NB4 (cell line): Measurements from ENCODE around the gene KRTAP6-2.

ENCODE experiments used
- DNase-seq: peaks from one replicate; pipeline ENCODE4 v3.0.0; 2010; ENCODE audit warnings: low read depth
- H3K4me3 ChIP-seq: one replicate; pipeline ENCODE4 v1.5.1; 2011; ENCODE audit warnings: mild to moderate bottlenecking, low read depth, low read length, moderate library complexity
- CTCF ChIP-seq: IDR thresholded peaks from one replicate; pipeline ENCODE4 v1.5.1; 2012; ENCODE audit warnings: low read depth, low read length
- MAX ChIP-seq: IDR thresholded peaks from 2 replicates; pipeline ENCODE4 v1.6.1; 2011; ENCODE audit warnings: low read depth, low read length
- MYC ChIP-seq: IDR thresholded peaks from 2 replicates; pipeline ENCODE4 v1.6.1; 2011; ENCODE audit warnings: low read depth, low read length
- POLR2A ChIP-seq: IDR thresholded peaks from 2 replicates; pipeline ENCODE4 v1.6.1; 2011; ENCODE audit warnings: mild to moderate bottlenecking; ENCODE audit not compliant: insufficient read length; ENCODE audit errors: extremely low read depth

Gene KRTAP6-2

GRCh38 chr21:30598802-30599201, at the start of gene KRTAP6-2:
TSS of gene KRTAP6-2 (minus strand) at chr21:30598902. CDS start at chr21:30598874, 28 bp downstream.
- TF ChIP-seq MYC = no peak
- TF ChIP-seq POLR2A = no peak
- no peak for TF ChIP-seq CTCF
- no peak for TF ChIP-seq MAX
- no peak within 1 kb of the TSS for H3K4me3 ChIP-seq
- DNase-seq = no peak

GRCh38 chr21:30646904-30647414, 48.3 kb upstream of the KRTAP6-2 start:
- no peak for TF ChIP-seq POLR2A
- no peak for TF ChIP-seq CTCF
- no peak for TF ChIP-seq MYC
- TF ChIP-seq MAX = no peak
- no peak overlapping the region for H3K4me3 ChIP-seq
- no peak for DNase-seq

- TF ChIP-seq POLR2A = no peak
- no peak within 1 kb of the TSS for H3K4me3 ChIP-seq
- DNase-seq = no peak
These were observed 43.9 kb upstream of the KRTAP6-2 start, which contains the start of gene KRTAP20-3 for GRCh38 chr21:30642564-30642963. TSS of gene KRTAP20-3 (plus strand) at chr21:30642864.

GRCh38 chr21:30638686-30639085, 40.0 kb upstream of the KRTAP6-2 start:
- no peak for TF ChIP-seq CTCF
- TF ChIP-seq POLR2A = no peak
- no peak for TF ChIP-seq MYC
- TF ChIP-seq MAX = no peak
- H3K4me3 ChIP-seq = no peak overlapping the region
- no peak for DNase-seq

- DNase-seq = no peak
- H3K4me3 ChIP-seq = no peak within 1 kb of the TSS
- TF ChIP-seq CTCF = no peak
These were observed 36.2 kb upstream of the KRTAP6-2 start, which contains the start of gene KRTAP20-2 for GRCh38 chr21:30634906-30635305. TSS of gene KRTAP20-2 (plus strand) at chr21:30635206. CDS start at chr21:30635264, 58 bp downstream.

GRCh38 chr21:30629200-30629599, 30.5 kb upstream of the KRTAP6-2 start:
- no peak overlapping the region for H3K4me3 ChIP-seq
- DNase-seq = no peak
- TF ChIP-seq MYC (no peak), POLR2A (no peak), CTCF (no peak), MAX (no peak)
